Left ventricle myocardium inferior (tissue), 1 donor: ENCODE measurements around the gene PELI2. TPM values are rescaled to one million over a fixed set of nuclear protein-coding genes. Genes with fewer than 3 reads are reported as not detected.

Experiments
- DNase-seq: peaks from one replicate; pipeline ENCODE4 v3.0.0-alpha.2; 2020
- H3K27ac ChIP-seq: fragments of 200-600 bp; replicated peaks from 2 replicates; pipeline ENCODE4 v1.8.0; 2021
- H3K27me3 ChIP-seq: fragments of 200-600 bp; 2 replicates; pipeline ENCODE4 v1.8.0; 2021; ENCODE audit warnings: low read depth
- H3K36me3 ChIP-seq: fragments of 200-600 bp; 2 replicates; pipeline ENCODE4 v1.8.0; 2021
- H3K4me1 ChIP-seq: fragments of 200-600 bp; 2 replicates; pipeline ENCODE4 v1.8.0; 2021
- H3K4me3 ChIP-seq: fragments of 200-600 bp; 2 replicates; pipeline ENCODE4 v1.8.0; 2021; ENCODE audit warnings: mild to moderate bottlenecking, moderate library complexity
- H3K9me3 ChIP-seq: fragments of 200-600 bp; replicated peaks from 2 replicates; pipeline ENCODE4 v1.8.0; 2021
- intact Hi-C: fragments of 100-400 bp; cut with micrococcal nuclease; formaldehyde crosslinking; loops from one replicate; pipeline ENCODE4 v1.11.0; 2022
- total RNA-seq: library from RNA; stranded (reverse); fragmentation: NEBNext Ultra II Directional; extraction: Animal tissue kit (Norgen Biotek cat#: 25700); gene quantifications from one replicate; pipeline ENCODE4 v1.2.1, GENCODE V29; 2021
- TF ChIP-seq, protein P1 (sequence below): fragments of 200-600 bp; IDR thresholded peaks from 2 replicates; pipeline ENCODE4 v1.8.0; 2021; ENCODE audit warnings: antibody characterized with exemption, mild to moderate bottlenecking, borderline replicate concordance
- donor health status: DM: no; HTN: yes; CAD: no; lungs with severe emphysema.

Gene PELI2
- total RNA-seq, 1 donor from 2014 or later: 2.0 TPM

DNA sequence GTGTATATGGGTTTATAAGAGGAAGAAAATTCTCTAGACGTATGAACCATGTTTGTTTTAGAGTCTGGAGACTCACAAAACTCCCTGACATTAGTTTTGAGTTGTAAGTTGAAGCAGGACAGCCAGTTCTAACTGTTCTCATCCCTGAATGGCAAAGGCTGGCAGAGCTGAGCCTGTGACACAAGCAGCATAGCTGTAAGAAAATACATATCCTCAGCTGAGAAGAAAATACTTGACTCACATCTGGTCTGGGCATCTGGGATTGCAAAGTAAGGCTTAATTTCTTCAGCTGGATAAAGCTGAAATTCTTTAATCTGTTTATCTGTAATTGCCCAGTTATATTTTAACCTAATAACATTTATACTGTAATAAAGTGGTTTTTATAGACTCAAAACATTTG is 156.3 kb downstream of the PELI2 start:
- Histone ChIP-seq H3K4me1 (peaks cover 18% of the 10 kb centered on the region), H3K27ac (no peak overlapping the region), H3K9me3 (no peaks in the 10 kb centered on the region), H3K27me3 (no peaks in the 10 kb centered on the region), H3K4me3 (no peak overlapping the region), H3K36me3 (no peaks in the 10 kb centered on the region)
- TF ChIP-seq, protein P1, sequence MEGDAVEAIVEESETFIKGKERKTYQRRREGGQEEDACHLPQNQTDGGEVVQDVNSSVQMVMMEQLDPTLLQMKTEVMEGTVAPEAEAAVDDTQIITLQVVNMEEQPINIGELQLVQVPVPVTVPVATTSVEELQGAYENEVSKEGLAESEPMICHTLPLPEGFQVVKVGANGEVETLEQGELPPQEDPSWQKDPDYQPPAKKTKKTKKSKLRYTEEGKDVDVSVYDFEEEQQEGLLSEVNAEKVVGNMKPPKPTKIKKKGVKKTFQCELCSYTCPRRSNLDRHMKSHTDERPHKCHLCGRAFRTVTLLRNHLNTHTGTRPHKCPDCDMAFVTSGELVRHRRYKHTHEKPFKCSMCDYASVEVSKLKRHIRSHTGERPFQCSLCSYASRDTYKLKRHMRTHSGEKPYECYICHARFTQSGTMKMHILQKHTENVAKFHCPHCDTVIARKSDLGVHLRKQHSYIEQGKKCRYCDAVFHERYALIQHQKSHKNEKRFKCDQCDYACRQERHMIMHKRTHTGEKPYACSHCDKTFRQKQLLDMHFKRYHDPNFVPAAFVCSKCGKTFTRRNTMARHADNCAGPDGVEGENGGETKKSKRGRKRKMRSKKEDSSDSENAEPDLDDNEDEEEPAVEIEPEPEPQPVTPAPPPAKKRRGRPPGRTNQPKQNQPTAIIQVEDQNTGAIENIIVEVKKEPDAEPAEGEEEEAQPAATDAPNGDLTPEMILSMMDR: no peak
- no peak for DNase-seq
- intact Hi-C loops: no loop called here

DNA sequence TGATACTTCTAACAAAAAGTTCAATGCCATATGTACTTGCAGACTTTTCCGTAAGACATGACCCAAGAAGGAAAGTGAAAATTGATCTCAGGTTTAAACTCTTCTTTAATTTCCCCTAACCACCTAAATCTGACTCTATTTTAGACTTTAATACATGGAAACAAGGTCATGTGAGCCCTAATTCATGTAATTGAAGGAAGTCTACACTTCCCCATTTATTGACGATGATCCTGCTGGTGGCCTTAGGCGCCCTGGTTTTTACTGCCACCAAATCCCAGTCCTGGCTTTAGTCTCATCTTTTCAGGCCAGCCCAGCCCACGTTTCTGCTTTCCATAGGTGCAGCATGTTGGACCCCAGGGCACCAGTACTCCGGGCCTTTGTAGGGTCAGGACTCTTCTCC is 157.9 kb downstream of the PELI2 start:
- TF ChIP-seq, protein P1: no peak
- intact Hi-C loops: no loop called here

DNA sequence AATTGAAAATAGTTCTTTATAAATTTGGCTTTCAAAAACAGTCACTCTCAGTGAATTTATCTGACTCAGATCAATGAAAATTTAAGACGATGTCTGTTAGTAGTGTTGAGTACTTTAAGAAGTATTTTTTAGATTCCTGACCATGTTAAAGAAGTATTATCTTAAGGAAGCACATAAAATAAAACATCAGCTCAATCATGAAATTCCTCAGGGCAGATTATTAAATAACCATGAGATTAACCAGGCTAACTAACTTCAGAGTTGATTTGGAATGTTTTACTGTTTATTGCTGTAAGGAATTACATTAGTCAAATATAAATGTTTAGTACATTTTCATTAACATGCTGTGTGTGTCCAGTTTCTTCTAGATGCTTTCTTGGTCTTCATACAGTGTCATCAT is 160.2 kb downstream of the PELI2 start:
- no peaks in the 10 kb centered on the region for H3K36me3 ChIP-seq
- TF ChIP-seq, protein P1: no peak
- no peaks in the 10 kb centered on the region for H3K9me3 ChIP-seq
- no peak overlapping the region for H3K27ac ChIP-seq
- H3K27me3 ChIP-seq: no peaks in the 10 kb centered on the region
- intact Hi-C loops: no loop called here
- H3K4me3 ChIP-seq: no peak overlapping the region
- no peak for DNase-seq
- H3K4me1 ChIP-seq: peaks cover under 1% of the 10 kb centered on the region

More for the DNA sequence above, 157.9 kb downstream of the PELI2 start:
- no peaks in the 10 kb centered on the region for H3K36me3 ChIP-seq
- no peaks in the 10 kb centered on the region for H3K27me3 ChIP-seq
- H3K27ac ChIP-seq: no peak overlapping the region
- H3K4me3 ChIP-seq: no peak overlapping the region
- no peak for DNase-seq
- no peaks in the 10 kb centered on the region for H3K9me3 ChIP-seq
- peaks cover 18% of the 10 kb centered on the region for H3K4me1 ChIP-seq

DNA sequence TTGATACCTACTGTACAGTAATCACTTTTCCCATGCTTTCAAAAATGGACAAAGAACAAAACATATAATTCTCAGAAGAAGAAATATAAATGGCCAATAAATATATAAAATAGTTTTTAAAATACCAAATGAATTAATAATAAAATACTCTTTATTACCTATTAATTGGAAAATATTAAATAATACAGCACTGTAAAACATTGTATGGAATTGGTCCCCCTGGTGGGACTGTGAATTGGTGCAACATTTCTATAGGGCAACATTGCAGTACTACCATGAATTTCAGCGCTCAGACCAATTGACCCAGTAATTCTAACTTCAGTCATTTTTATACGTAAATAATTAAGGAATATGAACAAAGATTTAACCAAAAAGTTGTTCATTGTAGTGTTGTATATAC is 162.6 kb downstream of the PELI2 start:
- no peaks in the 10 kb centered on the region for H3K27me3 ChIP-seq
- TF ChIP-seq, protein P1: no peak
- no peaks in the 10 kb centered on the region for H3K9me3 ChIP-seq
- H3K4me1 ChIP-seq: no peaks in the 10 kb centered on the region
- intact Hi-C loops: no loop called here
- H3K36me3 ChIP-seq: no peaks in the 10 kb centered on the region
- no peak for DNase-seq
- no peak overlapping the region for H3K4me3 ChIP-seq
- no peak overlapping the region for H3K27ac ChIP-seq

DNA sequence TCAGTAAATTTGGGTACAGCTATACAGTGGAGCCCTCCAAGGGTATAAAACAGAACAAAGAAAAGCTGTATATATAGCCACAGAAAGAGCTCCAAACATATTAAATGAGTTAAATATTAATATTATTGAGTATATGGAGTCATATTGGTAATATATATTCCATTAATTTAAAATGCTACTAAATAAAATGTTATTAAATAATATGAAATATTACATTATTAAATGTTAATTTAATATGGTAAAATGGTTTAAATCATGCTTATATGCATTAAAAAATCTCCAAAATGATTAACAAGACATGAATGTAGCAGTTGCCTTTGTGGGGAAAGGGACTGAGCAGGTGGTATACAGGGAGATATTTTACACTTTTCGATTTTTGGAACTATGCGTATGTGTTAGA is 164.0 kb downstream of the PELI2 start:
- H3K4me1 ChIP-seq: no peaks in the 10 kb centered on the region
- no peak overlapping the region for H3K27ac ChIP-seq
- no peak for DNase-seq
- H3K4me3 ChIP-seq: no peak overlapping the region
- no peaks in the 10 kb centered on the region for H3K27me3 ChIP-seq
- no peaks in the 10 kb centered on the region for H3K36me3 ChIP-seq
- TF ChIP-seq, protein P1: no peak
- no peaks in the 10 kb centered on the region for H3K9me3 ChIP-seq
- intact Hi-C loops: no loop called here

DNA sequence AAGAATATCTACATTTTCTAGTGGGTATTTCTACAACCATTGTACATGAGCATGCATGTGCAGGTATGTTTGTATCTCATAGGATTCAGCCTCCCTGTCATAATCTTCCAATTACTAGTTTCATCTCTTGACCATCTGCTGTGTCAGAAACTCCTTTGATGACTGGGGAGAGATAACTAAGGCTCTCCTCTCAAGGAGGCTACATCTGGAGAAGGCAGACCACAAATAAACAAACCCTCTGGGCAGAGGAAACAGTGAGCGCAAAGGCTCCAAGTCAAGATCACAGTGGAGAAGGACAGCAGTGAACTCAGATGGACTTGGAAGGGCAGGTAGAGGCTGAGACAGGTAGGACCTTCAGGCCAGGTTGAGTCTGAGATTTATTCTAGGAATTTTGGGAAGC is 166.4 kb downstream of the PELI2 start:
- peaks cover 7% of the 10 kb centered on the region for H3K36me3 ChIP-seq
- intact Hi-C loops: no loop called here
- H3K4me3 ChIP-seq: no peak overlapping the region
- no peak overlapping the region for H3K27ac ChIP-seq
- H3K27me3 ChIP-seq: no peaks in the 10 kb centered on the region
- no peaks in the 10 kb centered on the region for H3K4me1 ChIP-seq
- no peak for DNase-seq
- H3K9me3 ChIP-seq: no peaks in the 10 kb centered on the region
- TF ChIP-seq, protein P1: no peak
